H1 (cell line): Measurements from ENCODE around the gene CROCC2. TPM values are rescaled to one million over a fixed set of nuclear protein-coding genes. Genes with fewer than 3 reads are reported as not detected.

Experiments
- CBX5 ChIP-seq: fragments of 300-800, 300-1000 bp; sonication (generic); IDR thresholded peaks from 2 replicates; pipeline ENCODE4 v1.7.1; 2016; ENCODE audit warnings: antibody characterized with exemption, low read length, low read depth
- KDM4A ChIP-seq: IDR thresholded peaks from one replicate; pipeline ENCODE4 v1.7.1; 2012; ENCODE audit warnings: low read depth, mild to moderate bottlenecking, moderate library complexity, low read length, inconsistent platforms; ENCODE audit not compliant: severe bottlenecking
- NRF1 ChIP-seq: IDR thresholded peaks from 2 replicates; pipeline ENCODE4 v1.6.1; 2011; ENCODE audit warnings: mild to moderate bottlenecking, low read depth, low read length, improper control_type of control experiment
- RFX5 ChIP-seq: IDR thresholded peaks from 2 replicates; pipeline ENCODE4 v1.6.1; 2011; ENCODE audit warnings: low read depth, low read length, improper control_type of control experiment, borderline replicate concordance
- RXRA ChIP-seq: IDR thresholded peaks from 2 replicates; pipeline ENCODE4 v1.6.1; 2011; ENCODE audit warnings: low read depth, mild to moderate bottlenecking, low read length, moderate library complexity; ENCODE audit not compliant: insufficient read depth
- SRF ChIP-seq: IDR thresholded peaks from 2 replicates; pipeline ENCODE4 v1.6.1; 2011; ENCODE audit warnings: mild to moderate bottlenecking, low read depth, low read length, moderate library complexity
- TAF7 ChIP-seq: optimal IDR thresholded peaks from 2 replicates; pipeline ENCODE3; 2011; ENCODE audit warnings: low read depth, mild to moderate bottlenecking, inconsistent platforms, low read length, moderate library complexity, borderline replicate concordance
- polyA plus RNA-seq, 7 experiments: library from polyadenylated mRNA; depleted of rRNA in 3 of 7; stranded (reverse) in 5 of 7; unstranded in 2 of 7; fragments of >200 nt in 5 of 7; fragments of 200-250 nt in 2 of 7; gene quantifications; 1 replicate in 5 of 7; 2 replicates in 1 of 7; 4 replicates in 1 of 7; pipeline versions ENCODE4 v1.2.1 to v1.2.3, GENCODE V29; 2011 to 2013; ENCODE audit warnings: missing spikeins in 2 of 7, mixed read lengths in 2 of 7
- total RNA-seq: library from RNA; stranded (reverse); fragmentation: NEBNext Ultra II Directional; extraction: Animal tissue kit (Norgen Biotek cat#: 25700); gene quantifications from 2 replicates; pipeline ENCODE4 v1.2.1, GENCODE V29; 2021

The CROCC2 gene
- total and polyA plus RNA-seq, 2 of the 8 experiments (the other 6 are each of a cell fraction or from before 2014, with no cell fraction given) = not detected

DNA sequence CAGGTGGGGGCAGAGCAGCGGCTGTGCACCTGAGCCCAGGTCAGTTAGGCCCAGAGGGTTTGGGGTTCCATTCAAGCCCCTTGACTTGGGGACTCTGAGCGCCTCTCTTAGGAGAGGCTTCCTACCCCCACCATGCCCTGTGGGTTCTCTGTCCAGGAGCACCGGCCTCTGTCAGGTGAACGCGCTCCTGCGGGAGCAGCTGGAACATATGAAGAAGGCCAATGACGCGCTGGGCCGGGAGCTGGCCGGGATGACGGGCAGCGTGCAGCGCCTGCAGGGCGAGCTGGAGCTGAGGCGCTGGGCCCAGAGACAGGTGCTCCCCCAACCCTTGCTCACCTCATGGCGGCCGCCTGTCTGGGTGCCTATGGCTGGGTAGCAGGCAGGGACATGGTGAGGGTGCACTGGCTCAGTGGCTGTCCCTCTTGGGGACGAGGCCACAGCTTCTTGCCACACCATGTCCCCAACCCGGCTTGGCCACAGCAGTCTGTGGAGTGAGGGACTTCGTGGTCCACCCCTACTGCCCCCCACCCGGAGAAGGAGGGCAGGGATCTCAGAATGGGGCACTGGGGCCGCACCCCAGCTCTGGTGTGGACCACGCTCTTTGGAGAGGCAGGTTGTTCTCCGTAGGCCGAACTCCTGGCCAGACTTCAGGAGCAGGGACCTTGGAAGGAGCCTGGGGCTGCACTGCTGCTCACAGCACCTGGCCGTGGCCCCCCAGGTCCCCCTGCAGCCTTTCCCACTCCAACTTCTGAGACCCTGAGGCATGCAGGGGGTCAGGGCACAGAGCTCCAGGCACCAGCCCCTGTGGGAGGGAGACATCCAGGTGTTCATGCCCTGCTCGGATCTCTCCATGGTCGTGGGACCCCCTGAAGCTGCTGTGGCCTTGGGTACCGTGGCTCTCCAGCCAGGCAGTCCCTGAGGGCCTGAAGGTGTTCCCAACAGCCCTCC, 19.7 kb downstream of the CROCC2 start (continued):
- TF ChIP-seq RFX5 (no peak), KDM4A (no peak), CBX5 (no peak), TAF7 (no peak), NRF1 (no peak), SRF (no peak), RXRA (no peak)
